GM18498 (cell line): Measurements from ENCODE around the gene TRIM16.
"Not testable (repeated sequence)": the region's sequence is repeated elsewhere in the genome, so short reads cannot be mapped to it uniquely, and the experiment has no call there.

Source experiments
- ATAC-seq: cut with Tn5 transposase; IDR thresholded peaks from one replicate; pipeline ENCODE4 v1.9.1; 2021; ENCODE audit warnings: mild to moderate bottlenecking, moderate library complexity; ENCODE audit not compliant: unreplicated experiment

TRIM16 gene

DNA sequence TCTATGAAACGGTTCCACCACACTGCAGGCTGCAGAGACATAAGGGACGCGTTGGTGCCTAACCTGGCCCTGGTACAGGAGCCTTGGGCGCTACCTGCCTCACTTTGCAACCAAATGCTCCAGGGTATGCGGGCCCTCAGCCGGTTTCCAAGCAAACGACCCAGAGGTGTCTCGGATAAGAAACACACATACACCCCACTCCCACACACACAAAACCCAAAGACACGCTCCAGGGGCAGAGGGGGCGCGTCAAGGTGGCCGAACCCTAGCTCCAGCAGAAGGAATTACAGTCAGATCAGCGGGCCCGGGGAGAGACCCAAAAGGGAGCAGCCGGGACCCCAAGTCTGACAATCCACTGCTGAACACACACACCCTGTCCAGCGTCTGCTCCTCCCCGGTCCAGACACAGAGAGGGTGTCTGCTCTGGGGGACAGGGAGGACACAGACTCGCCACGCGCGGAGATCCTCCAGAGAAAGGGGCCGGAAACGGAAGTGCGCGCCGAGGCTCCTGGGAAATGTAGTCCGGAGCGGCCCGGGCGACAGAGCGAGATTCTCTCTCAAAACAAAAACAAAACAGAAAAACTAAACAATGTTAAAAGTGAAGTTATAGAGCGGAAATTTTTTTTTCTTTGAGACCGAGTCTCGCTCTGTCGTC is at the start of gene TRIM16:
TRIM16 (minus strand) TSS at position 488 of the 655 bp plus-strand sequence. CDS start 32,702 bp downstream, outside the sequence.
- peak; percentile 95 for ATAC-seq

DNA sequence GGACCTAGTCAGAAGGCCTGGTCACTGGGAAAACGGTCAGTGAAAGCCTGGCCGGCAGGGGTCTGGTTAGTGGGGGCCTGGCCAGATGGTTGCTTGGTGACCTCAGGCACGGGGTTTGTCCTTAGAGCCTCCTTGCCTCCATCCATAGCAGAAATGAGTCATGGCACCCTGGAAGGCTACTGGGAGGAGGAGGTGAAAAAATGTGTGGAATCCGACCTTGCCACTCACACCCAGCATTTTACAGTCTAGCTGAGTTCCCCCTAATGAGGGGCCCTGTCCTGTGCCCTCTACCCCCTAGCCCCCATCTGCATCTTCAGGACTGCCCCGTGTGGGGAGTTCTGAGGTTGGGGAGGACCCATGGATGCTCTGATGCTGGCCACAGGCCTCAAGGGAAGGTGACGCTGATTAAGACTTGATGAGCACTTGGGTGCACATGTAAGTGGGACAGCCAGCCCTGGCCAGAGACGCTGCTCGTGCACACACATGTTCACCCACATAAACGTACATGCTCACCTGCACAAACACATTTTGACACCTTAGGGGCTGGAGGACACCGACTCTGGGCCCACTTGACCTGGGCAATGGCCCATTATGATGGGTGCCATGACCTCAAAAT is 49.2 kb upstream of the TRIM16 start:
- not testable (repeated sequence) for ATAC-seq

DNA sequence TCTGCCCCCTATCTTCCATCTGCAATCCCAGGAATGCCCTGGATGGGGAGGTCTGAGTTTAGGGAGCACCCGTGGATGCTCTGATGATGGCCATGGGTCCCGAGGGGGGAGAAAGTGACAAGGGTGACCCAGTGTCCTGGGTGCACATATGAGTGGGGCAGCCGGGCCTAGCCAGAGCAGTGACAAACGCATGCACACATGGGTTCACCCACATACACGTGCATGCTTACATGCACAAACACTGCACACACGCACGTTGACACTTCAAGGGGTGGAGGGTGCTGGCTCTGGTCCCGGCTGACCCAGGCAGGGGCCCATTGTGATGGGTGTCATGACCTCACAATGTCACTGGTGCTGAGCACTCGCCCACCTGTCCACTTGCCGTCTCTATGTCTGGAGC is 47.8 kb upstream of the TRIM16 start, which contains the start of gene TBC1D26:
TBC1D26 (plus strand) TSS at position 384 of the 400 bp plus-strand sequence. CDS start 3,066 bp downstream, outside the sequence.
- ATAC-seq: not testable (repeated sequence)

DNA sequence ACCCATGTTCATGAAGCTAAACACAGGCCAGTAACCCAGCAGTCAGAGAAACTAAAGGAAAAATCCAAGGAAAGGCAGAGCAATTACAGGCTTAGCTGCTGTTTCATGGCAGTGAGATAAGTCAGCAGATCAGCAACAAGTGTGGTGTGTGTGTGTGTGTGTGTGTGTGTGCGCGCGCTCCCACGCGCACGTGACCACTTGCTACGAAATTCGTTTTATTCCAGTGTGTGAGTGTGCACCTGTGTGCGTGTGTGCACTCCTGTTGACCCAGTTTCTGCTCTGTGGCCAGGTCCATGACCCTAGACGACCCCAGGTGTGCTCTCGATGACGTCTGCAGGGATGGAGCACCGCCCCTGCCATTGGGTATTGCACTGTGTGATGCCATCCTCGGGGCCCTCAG is 46.4 kb upstream of the TRIM16 start:
- ATAC-seq: not testable (repeated sequence)

DNA sequence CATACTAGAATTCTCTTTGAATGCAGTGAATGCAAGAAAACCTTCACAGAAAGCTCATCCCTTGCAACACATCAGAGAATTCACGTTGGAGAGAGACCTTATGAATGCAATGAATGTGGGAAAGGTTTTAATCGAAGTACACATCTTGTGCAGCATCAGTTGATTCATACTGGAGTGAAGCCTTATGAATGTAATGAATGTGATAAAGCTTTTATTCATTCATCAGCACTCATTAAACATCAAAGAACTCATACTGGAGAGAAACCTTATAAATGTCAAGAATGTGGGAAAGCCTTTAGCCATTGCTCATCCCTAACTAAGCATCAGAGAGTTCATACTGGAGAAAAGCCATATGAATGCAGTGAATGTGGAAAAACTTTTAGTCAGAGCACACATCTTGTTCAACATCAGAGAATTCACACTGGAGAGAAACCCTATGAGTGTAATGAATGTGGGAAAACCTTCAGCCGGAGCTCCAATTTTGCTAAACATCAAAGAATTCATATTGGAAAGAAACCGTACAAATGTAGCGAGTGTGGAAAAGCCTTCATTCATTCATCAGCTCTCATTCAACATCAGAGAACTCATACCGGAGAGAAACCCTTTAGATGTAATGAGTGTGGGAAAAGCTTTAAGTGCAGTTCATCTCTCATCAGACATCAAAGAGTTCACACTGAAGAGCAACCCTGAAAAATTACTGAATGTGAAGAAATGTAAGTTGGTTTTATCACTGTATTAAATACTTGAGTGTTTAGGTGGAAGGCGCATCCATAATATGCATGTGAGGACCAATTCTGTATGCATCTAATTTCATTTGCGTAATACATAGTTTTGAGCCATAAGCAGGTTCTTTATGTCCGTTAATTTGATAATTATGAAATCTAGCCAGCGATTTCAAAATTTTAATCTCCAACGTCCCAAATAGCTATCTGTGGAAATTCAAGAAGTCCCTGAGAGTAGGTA is 32.8 kb upstream of the TRIM16 start:
- ATAC-seq: not testable (repeated sequence)

DNA sequence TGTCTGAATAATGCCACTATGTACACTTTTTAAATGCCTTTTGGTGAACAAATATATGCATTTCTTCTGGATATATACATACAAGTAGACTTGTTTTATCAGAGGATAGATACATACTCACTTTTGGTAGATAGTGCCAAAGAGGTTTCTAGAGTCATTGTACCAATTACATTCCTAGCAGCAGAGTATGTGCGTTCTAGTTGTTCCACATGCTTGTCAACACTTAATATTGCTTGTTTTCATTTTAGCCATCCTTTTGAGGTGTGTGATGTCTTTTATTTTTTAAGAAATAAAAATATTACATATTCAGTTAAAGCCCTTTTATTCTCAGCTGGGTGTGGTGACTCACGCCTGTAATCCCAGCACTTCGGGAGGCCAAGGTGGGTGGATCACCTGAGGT is 24.8 kb upstream of the TRIM16 start:
- ATAC-seq: not testable (repeated sequence)

DNA sequence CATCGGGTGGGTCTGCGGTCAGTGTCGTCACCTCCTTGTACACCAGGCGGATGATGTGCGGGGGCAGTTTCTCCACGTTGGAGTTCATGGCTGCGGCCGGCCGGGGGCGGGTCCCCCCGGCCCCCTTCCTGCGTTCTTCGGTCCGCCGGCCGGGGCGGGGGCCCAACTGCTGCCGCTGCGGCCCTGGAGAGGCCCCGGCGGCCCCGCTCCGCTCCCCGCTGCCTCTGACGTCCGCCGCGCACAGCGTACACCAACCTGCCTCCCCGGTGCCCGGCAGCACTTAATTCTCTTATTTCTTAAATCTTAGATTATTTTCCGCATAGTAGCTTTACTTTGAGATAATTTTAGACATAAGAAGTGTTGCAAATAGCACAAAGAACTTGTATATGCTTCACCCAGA is 20.7 kb upstream of the TRIM16 start:
- ATAC-seq: not testable (repeated sequence)

DNA sequence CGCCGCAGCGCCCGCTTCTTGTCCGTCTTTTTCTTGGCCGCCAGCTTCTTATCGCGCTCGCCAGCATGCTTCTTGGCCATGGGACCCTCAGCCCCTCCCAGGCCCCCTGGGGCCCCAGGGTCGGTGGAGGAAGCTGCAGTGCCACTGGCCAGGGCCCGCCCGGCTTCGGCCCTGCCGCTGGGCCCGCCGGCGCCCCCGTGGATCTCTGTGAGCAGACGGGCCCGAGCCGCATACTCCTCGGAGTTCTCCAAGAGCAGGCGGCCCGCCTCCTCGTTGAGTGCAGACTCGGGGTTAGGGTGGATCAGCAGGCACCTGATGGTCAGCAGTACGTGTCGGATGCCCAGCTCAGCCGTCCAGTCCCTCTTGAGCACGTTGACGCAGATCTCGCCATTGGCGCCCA is 20.1 kb upstream of the TRIM16 start:
- ATAC-seq: not testable (repeated sequence)

DNA sequence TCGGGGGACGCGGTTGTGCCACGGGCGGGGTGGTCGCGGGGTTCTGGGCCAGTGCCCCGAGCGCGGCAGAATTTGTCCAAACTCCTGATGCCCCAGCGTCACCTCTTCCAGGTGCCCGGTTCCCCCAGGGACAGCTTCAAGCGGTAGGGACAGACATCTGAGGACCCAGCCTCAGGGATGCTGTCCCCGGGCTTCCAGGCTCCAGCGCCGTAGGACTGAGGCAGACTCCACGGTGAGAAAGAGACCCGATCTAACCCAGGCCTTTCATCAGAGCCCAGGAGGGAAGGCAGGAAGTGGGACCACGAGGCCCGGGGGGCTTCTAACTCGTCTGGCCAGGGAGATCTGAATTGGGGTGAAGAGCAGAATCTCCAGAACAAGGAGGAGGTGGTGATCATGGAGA is 15.8 kb upstream of the TRIM16 start:
- ATAC-seq: peak; percentile 3

DNA sequence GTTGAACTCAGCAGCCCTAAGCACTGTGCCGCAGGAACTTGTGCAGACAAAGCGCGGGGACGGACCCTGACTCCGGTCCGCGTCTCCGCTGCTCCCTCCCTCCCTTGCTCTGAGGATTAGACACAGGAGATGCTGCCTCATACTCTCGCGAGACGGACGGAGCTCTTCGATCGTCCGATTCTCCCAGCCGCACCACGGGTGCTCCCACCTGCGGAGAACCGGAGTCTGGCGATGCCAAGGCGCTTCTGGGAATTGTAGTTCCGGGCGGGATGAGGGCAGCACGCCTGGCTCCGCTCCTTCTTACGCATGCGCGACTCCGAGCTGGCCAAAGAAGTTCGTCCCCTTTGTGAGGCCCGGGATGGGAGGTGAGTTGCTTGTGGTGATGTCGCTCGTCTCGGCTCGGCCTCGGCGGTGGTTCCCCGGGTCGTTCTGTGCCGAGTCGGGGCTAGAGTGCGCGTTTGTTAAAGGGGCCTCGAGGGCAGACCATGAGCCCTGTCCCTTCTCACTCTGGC is 15.4 kb upstream of the TRIM16 start, which contains the start of gene ZNF286A:
ZNF286A (plus strand) TSS at position 340 of the 512 bp plus-strand sequence. CDS start 578 bp downstream, outside the sequence.
- ATAC-seq: peak; percentile 98

DNA sequence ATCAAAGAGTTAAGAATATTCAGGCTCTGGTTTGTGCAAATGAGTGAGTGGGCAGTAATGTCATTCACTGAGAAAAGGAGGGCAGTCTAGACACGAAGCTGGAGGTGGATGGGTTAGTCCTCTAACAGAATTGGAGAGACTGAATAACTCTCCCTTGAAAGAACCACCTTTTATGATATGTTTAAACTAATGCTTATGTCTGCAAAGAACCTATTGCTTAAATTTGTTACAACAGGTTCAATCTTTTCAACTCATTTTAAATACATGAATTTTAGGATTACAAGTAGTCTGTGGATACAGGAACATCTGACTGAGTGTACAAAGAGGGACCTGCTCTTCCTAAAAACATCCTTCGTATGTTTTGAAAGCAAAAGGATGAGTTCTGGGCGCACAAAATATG is 14.9 kb upstream of the TRIM16 start:
- ATAC-seq: not testable (repeated sequence)

DNA sequence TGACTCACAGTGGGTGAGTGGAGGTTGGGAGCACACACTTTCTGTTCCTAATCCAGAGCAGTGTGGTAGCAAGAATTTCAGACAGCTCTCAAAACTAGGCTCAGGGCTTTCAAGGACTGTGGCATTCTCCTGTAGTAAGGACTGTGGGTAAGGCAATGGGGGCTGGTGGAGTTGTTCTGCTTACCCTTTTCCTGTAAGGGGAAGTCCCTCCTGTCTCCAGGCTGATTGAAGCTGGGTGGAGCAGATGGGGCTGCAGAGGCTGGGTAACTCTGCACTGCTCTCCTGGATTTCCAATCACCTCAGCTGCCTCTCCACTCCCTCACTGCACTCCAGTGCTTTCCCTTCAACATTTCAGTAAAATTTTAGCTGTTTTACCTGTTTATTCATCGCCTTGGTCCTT is 3.4 kb upstream of the TRIM16 start:
- ATAC-seq: not testable (repeated sequence)

DNA sequence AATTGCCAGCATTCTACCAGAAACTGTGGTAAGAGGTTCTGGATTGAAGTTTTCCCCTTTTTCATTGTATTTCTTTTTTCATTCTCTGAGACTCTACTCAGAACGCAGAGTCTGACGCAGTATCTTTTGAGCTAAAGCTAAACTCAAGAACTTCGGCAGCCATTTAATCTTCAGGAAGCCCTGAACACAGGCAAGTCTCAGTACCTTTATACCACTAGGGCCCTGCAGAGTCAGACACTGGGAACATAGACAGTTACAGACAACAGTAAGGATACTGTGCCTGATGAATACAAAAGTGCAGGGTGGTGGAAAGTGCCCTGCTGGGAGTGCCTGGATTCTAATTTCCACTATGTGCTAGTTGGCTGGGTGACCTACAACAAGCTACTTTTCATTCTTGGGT is 976 bp downstream of the TRIM16 start:
- not testable (repeated sequence) for ATAC-seq

DNA sequence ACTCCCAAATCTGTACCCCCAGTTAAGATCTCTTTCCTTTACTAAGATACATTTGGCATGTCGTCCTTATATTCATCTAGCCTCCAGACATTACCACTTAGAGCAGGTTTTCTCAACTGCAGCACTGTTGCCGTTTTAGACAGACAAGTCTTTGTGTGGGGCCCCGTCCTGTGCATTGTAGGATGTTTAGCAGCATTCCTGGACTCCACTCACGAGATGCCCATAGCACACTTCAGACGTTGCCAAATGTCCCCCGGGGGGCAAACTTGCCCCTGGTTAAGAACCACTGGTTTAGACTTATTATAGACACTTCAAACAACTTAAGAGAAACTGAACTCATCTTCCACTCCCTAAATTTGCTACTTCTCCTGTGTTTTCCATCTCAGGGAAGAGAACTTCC is 8.1 kb downstream of the TRIM16 start:
- ATAC-seq: not testable (repeated sequence)

DNA sequence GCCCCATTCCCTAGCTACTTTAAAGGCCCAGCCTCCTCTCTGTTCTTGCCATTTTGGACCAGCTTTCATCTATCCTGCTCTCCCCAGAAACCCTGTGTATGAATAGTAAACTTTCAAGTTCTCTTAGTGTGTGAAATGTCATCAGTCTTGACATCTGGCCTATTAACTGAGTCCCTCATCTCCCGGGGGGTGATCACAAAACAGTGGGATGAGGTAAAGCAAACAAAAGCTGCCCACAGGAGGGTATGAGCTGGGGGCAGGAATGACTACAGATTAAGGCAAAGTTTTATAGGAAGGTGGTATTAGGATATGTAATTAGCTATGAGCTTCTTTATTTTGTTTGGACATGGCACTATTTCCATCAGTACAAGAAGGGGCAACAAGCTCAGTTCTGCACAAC is 9.5 kb downstream of the TRIM16 start:
- ATAC-seq: not testable (repeated sequence)

DNA sequence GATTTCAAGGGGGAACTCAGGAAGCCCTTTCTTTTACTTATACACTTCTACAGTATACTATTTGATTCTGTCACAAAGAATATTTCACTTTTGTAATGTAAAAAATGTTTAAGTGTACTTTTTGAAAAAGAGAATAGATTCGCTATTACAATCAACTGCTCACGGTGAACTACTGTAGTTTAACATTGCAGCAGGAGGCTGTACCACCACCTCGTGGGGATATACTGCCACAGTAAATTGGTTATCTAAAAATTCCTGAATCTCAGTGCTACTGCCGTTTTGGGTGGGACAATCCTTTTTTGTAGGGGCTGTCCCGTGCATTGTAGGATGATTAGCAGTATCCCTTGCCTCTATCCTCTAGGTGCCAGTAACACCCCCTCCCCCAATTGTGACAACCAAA is 14.6 kb downstream of the TRIM16 start:
- not testable (repeated sequence) for ATAC-seq

DNA sequence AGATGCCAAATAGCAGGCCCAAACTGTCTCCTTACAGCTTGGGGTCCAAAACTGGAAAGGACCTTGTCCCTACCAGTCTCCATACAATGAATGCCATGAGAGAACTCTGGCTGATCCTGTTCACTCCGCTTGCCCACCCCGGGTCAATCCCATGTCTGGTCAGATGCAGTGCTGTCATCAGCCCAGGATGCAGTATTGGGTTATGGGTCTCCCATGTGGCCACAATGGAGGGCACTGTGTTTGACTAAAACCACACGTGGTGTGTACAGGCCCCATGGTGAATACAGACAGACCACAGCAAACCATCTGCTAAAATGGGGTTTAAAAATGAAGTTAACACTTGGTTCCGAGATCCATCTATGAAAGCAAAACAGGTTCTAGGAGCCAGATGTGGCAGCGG is 20.4 kb downstream of the TRIM16 start:
- no peak for ATAC-seq

DNA sequence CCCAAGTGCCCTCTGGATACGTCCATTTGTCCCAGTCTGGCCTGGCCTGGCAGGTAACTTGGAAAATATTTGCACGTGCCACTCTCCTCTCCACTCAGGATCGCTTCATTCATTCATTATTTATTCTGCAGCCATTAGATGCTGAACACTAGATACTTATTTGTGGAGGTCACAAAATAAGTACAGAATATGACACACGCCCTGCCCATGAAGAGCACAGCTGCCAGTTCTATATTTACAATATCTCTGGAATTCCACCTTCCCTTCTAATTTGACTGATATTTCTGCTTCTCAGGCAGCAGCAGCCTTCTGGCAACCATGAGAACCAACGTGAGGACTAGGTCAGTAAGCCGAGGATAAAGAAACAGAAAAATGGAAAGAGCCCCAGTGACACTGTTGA is 20.9 kb downstream of the TRIM16 start:
- no peak for ATAC-seq

DNA sequence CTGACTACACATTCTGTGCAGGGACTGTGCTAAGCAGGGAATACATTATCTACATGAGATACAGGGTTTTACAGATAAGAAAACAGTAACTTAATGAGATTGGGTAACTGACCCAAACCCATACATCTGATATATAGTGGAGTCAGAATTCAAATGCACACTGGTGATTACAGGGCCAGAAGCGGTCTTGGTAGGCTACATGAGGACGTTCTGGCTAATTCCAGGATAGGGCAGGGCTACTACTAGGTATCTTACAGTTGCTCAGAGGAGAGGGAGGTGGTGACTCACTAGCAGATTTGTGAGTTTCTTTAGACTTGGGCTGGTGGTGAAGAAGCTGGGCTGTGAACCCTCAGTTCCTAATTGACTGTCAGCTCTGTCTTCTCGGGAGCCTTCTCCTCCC is 21.4 kb downstream of the TRIM16 start:
- ATAC-seq: no peak

DNA sequence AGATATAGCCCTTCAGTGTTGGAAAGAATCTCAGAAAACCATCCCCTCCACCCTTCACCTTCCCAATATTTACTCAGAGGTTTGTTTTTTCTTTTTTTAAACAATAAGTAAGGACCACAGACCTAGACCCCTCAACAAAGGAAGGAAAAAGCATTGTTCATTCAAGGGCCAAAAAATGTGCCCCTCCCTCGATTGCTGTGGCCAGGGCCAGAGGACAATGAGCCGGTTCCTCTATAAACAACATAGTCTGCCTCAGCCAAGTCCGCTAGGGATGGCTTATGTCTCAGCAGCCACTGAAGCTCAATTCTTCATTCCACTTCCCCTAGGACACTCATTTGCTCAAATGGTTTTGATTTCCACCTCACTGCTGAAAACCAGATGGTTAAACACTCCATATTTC is 24.0 kb downstream of the TRIM16 start:
- ATAC-seq: no peak

DNA sequence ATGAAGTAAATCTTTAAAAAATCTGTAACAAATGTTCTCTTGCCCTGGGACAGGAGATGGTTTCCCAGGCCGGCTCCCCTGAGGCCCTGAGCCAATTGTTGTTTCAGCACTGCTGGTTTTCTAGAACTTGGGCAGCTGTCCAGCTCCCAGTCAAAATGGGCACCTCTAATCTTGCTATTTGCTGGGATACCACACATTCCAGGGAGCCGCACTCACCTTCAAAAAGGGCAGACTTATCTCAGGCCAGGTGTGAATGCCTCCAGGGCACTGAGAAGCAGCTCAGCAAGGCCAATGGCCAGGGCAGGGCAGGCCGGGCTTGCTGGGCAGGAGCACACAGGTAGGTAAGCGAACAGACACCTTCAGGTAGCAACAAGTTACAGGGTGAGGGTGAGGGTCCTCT is 24.4 kb downstream of the TRIM16 start:
- no peak for ATAC-seq
